Activated naive CD8-positive, alpha-beta T cell treated with anti-CD3 and anti-CD28 coated beads, Interleukin-2, amount 50 U/mL, for 24 hours (primary cell): Measurements from ENCODE around the gene RYR3.

Experiments used
- ATAC-seq: fragments of 150-1000 bp; cut with Tn5 transposase; one replicate; pipeline ENCODE4 v1.10.0; 2021
- DNase-seq: peaks from one replicate; pipeline ENCODE4 v3.0.0; 2021
- H3K27ac Mint-ChIP-seq: one replicate; pipeline ENCODE4 v1.8.0; 2021; ENCODE audit warnings: mild to moderate bottlenecking, mixed read lengths
- H3K27me3 Mint-ChIP-seq: one replicate; pipeline ENCODE4 v1.8.0; 2021; ENCODE audit warnings: mixed read lengths
- H3K36me3 Mint-ChIP-seq: one replicate; pipeline ENCODE4 v1.8.0; 2021; ENCODE audit warnings: low read depth, mixed read lengths
- H3K4me1 Mint-ChIP-seq: one replicate; pipeline ENCODE4 v1.8.0; 2021; ENCODE audit warnings: mixed read lengths
- H3K4me3 Mint-ChIP-seq: one replicate; pipeline ENCODE4 v1.8.0; 2021; ENCODE audit warnings: mild to moderate bottlenecking, moderate library complexity, mixed read lengths
- H3K9me3 Mint-ChIP-seq: one replicate; pipeline ENCODE4 v1.8.0; 2021; ENCODE audit warnings: mixed read lengths

The RYR3 gene

DNA sequence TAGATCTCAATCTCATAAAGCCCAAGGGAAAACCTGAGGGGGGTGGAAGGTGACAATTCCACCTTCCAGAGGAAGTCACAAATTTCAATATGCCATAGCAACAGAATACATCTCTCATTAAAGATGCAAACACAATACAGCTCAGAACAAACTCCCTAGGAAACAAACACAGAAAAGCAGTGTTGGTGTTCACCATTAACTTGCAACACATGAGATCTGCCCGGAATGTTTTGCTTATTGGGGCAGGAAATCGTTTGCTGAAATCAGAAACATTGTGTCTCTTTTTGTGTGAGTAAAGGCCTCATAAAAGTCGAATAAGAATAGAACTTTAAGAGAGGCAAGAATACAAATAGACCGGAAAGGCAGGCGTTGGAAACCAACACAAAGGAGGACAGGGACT is 5.8 kb upstream of the RYR3 start:
- DNase-seq = no peak
- H3K9me3 Mint-ChIP-seq = no peaks in the 10 kb centered on the region
- H3K36me3 Mint-ChIP-seq = no peaks in the 10 kb centered on the region
- H3K4me3 Mint-ChIP-seq = no peak overlapping the region
- H3K27ac Mint-ChIP-seq = no peak overlapping the region
- H3K4me1 Mint-ChIP-seq = no peaks in the 10 kb centered on the region
- no peak for ATAC-seq
- H3K27me3 Mint-ChIP-seq = peaks cover 23% of the 10 kb centered on the region

GRCh38 chr15:33309602-33310276 is 1.0 kb upstream of the RYR3 start:
- DNase-seq (no peak), ATAC-seq (no peak)
- H3K4me3 Mint-ChIP-seq = no peak overlapping the region
- no peaks in the 10 kb centered on the region for H3K9me3 Mint-ChIP-seq
- H3K4me1 Mint-ChIP-seq = peaks cover 5% of the 10 kb centered on the region
- H3K36me3 Mint-ChIP-seq = no peaks in the 10 kb centered on the region
- H3K27ac Mint-ChIP-seq = no peak overlapping the region
- H3K27me3 Mint-ChIP-seq = peaks cover 39% of the 10 kb centered on the region

DNA sequence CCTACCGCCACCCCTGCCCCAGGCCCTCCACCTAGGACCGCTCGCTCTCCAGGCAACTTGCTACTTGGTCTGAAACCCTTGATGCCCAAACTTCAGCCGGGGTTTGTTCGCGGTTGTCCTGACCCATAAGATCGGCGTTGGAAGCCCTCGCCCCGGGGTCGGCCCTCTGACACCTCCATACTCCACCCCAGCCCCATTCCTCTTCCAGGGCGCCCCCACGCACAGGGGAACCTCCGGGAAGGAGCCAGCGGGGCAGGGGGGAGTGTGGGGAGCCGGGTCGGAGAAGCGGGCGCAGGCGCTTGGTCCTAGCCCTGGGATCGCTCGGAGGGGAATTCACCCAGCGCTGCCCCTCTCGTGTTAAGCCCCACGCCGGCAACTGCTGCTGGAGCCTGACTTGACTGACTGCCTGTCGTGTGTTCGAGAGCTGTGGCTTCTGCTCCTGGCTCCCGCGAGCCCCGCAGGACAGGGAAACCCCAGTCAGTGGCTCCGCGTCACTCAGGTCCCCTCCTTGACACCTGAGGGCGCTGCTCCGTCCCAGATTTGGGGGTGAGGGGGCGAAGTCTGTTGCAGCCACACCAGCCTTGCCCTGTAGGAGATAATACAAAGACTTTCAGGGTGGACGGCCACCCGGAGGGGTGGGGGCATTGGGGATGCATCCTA is 675 bp downstream of the RYR3 start:
- H3K4me3 Mint-ChIP-seq = no peak overlapping the region
- no peaks in the 10 kb centered on the region for H3K36me3 Mint-ChIP-seq
- DNase-seq (no peak), ATAC-seq (no peak)
- peaks cover 33% of the 10 kb centered on the region for H3K27me3 Mint-ChIP-seq
- no peak overlapping the region for H3K27ac Mint-ChIP-seq
- peaks cover 5% of the 10 kb centered on the region for H3K4me1 Mint-ChIP-seq
- H3K9me3 Mint-ChIP-seq = no peaks in the 10 kb centered on the region

GRCh38 chr15:33313491-33313890 is 2.7 kb downstream of the RYR3 start:
- no peak overlapping the region for H3K27ac Mint-ChIP-seq
- H3K4me1 Mint-ChIP-seq = peaks cover 5% of the 10 kb centered on the region
- H3K9me3 Mint-ChIP-seq = no peaks in the 10 kb centered on the region
- H3K4me3 Mint-ChIP-seq = no peak overlapping the region
- no peaks in the 10 kb centered on the region for H3K36me3 Mint-ChIP-seq
- ATAC-seq = no peak
- peaks cover 33% of the 10 kb centered on the region for H3K27me3 Mint-ChIP-seq
- DNase-seq = no peak

GRCh38 chr15:33314069-33314468 is 3.3 kb downstream of the RYR3 start:
- Mint-ChIP-seq H3K4me1 (peaks cover 5% of the 10 kb centered on the region), H3K9me3 (no peaks in the 10 kb centered on the region), H3K27me3 (peaks cover 32% of the 10 kb centered on the region), H3K36me3 (no peaks in the 10 kb centered on the region), H3K27ac (no peak overlapping the region), H3K4me3 (no peak overlapping the region)
- DNase-seq = no peak
- ATAC-seq = no peak

- Mint-ChIP-seq H3K27ac (no peak overlapping the region), H3K36me3 (no peaks in the 10 kb centered on the region), H3K9me3 (no peaks in the 10 kb centered on the region), H3K27me3 (peaks cover 23% of the 10 kb centered on the region), H3K4me1 (peaks cover 5% of the 10 kb centered on the region), H3K4me3 (no peak overlapping the region)
- DNase-seq = no peak
- no peak for ATAC-seq
These were observed 4.3 kb downstream of the RYR3 start for GRCh38 chr15:33315044-33315443.

DNA sequence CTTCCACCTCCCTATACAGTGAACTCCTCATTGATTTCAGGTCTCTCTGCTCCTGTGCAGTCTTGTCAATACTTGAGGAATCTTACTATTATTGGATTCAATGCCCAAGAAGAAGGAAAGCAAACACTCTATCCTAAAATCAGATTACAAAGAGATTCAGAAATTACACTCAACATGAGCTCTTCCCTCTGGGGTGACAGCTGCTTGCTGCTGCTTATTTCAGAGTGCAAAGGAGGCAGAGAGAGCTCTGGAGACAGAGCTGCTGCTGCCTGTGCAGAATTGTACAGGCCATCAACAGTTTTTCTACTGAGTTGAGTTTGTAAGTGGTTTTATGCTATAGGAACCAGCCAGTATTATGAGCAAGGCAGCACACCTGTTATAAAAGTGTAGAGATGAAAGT is 7.1 kb downstream of the RYR3 start:
- Mint-ChIP-seq H3K4me3 (no peak overlapping the region), H3K27ac (no peak overlapping the region), H3K9me3 (no peaks in the 10 kb centered on the region), H3K36me3 (no peaks in the 10 kb centered on the region), H3K27me3 (peaks cover 3% of the 10 kb centered on the region), H3K4me1 (no peaks in the 10 kb centered on the region)
- DNase-seq = no peak
- no peak for ATAC-seq

- Mint-ChIP-seq H3K9me3 (no peaks in the 10 kb centered on the region), H3K4me1 (peaks cover 11% of the 10 kb centered on the region), H3K27me3 (no peaks in the 10 kb centered on the region), H3K4me3 (no peak overlapping the region), H3K27ac (no peak overlapping the region), H3K36me3 (no peaks in the 10 kb centered on the region)
- DNase-seq (no peak), ATAC-seq (no peak)
These were observed 9.2 kb downstream of the RYR3 start for GRCh38 chr15:33320017-33320416.

DNA sequence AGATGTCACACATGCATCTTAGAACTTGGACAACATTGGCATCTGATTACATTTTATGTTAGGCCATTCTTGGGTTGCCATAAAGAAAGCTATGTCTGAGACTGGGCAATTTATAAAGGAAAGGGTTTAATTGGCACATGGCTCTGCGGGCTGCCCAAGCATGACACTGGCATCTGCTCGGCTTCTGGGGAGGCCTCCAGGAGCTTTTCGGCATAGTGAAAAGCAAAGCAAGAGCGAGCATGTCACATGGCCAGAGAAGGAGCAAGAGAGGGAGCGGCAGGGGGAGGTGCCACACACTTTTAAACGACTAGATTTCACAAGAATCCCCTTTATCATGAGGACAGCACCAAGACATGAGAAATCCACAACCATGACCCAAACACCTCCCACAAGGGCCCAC is 11.3 kb downstream of the RYR3 start:
- Mint-ChIP-seq H3K9me3 (no peaks in the 10 kb centered on the region), H3K4me3 (no peak overlapping the region), H3K27me3 (peaks cover 5% of the 10 kb centered on the region), H3K4me1 (peaks cover 11% of the 10 kb centered on the region), H3K36me3 (no peaks in the 10 kb centered on the region), H3K27ac (no peak overlapping the region)
- no peak for ATAC-seq
- no peak for DNase-seq

DNA sequence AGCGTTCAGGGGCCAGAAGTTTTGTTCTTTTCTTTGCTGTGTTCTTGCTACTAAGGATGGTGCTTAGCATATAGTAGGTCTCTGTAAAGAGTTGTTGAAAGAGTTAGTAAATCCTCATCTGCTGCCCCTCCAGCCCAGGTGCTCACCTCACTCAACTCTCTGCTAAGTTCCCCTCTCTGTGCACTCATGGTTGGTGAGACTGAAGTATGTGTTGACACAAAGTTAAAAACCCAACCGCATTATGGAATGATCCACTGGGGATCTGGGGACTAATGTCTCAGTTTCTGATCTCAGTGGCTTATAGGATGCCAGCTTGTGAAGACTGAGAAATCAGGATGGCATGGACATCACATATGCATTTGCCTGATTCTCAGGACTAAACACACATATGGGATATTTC is 13.8 kb downstream of the RYR3 start:
- Mint-ChIP-seq H3K27me3 (peaks cover 12% of the 10 kb centered on the region), H3K4me1 (peaks cover 11% of the 10 kb centered on the region), H3K9me3 (no peaks in the 10 kb centered on the region), H3K27ac (no peak overlapping the region), H3K4me3 (no peak overlapping the region), H3K36me3 (no peaks in the 10 kb centered on the region)
- no peak for DNase-seq
- ATAC-seq = no peak

DNA sequence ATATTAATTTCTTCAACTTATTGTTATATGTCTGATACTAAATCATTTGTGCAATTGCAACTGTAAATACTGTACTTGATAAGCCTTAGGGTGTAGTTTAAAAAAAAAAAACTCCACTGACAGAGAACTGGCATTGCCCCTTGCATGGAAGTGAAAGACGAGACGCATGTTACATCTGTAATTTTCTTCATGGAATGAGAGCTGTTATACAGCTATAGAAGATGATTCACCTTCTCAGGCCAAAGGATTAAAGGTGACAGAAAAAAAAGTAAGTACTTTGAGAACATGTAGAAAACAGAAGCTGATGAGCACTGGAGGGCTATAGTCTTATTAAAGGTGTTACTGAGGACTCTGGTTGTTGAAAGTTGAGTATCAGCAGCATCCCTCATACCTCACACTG is 16.1 kb downstream of the RYR3 start:
- no peaks in the 10 kb centered on the region for H3K9me3 Mint-ChIP-seq
- no peaks in the 10 kb centered on the region for H3K36me3 Mint-ChIP-seq
- DNase-seq (no peak), ATAC-seq (no peak)
- peaks cover 23% of the 10 kb centered on the region for H3K27me3 Mint-ChIP-seq
- no peak overlapping the region for H3K4me3 Mint-ChIP-seq
- no peak overlapping the region for H3K27ac Mint-ChIP-seq
- H3K4me1 Mint-ChIP-seq = peaks cover 11% of the 10 kb centered on the region

DNA sequence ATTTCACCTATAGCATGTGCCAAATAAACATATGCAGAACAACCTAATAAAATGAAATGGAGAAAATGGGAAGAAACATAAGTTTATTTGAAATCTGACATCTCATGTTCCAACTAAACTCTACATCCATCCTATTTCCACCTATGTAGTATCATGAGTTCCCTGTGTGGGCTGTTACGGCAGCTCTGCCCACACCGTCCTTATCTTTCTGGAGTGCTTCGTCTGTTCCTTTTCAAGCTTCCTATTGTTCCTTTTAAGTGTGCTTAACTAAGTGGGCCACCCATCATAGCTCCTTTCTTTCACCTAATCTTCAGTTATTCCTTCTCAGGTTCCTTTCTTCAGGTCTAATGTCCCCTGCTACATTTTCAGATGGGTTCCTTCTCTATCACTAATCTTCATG is 17.3 kb downstream of the RYR3 start:
- H3K4me1 Mint-ChIP-seq = peaks cover 10% of the 10 kb centered on the region
- peaks cover 29% of the 10 kb centered on the region for H3K27me3 Mint-ChIP-seq
- H3K4me3 Mint-ChIP-seq = no peak overlapping the region
- DNase-seq (no peak), ATAC-seq (no peak)
- H3K9me3 Mint-ChIP-seq = no peaks in the 10 kb centered on the region
- H3K36me3 Mint-ChIP-seq = no peaks in the 10 kb centered on the region
- H3K27ac Mint-ChIP-seq = no peak overlapping the region

- ATAC-seq = no peak
- Mint-ChIP-seq H3K4me1 (no peaks in the 10 kb centered on the region), H3K9me3 (no peaks in the 10 kb centered on the region), H3K27me3 (peaks cover 36% of the 10 kb centered on the region), H3K4me3 (no peak overlapping the region), H3K36me3 (no peaks in the 10 kb centered on the region), H3K27ac (no peak overlapping the region)
- no peak for DNase-seq
These were observed 18.7 kb downstream of the RYR3 start for GRCh38 chr15:33329457-33329856.

GRCh38 chr15:33330931-33331330 is 20.2 kb downstream of the RYR3 start:
- Mint-ChIP-seq H3K4me3 (no peak overlapping the region), H3K4me1 (no peaks in the 10 kb centered on the region), H3K27me3 (peaks cover 42% of the 10 kb centered on the region), H3K27ac (no peak overlapping the region), H3K9me3 (no peaks in the 10 kb centered on the region), H3K36me3 (no peaks in the 10 kb centered on the region)
- DNase-seq (no peak), ATAC-seq (no peak)

DNA sequence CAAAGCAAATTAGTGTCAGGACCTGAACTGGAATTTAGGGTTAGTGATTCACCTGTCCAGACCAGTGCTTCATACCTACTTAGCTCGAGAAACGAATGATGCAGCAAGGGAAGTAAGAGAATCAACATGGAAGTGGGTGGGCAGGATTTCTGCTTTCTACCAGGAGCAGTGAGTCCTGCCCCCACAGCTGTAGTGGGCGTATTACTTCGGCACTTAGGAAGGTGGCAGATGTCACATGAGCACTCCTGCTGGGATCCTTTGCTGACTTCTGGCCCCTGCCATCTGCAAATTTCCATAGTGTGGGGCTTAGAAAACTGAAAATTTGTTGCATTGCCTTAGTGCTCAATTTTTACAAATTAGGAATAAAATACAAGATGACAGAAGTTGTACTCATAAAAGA is 31.2 kb downstream of the RYR3 start:
- Mint-ChIP-seq H3K27ac (no peak overlapping the region), H3K27me3 (no peaks in the 10 kb centered on the region), H3K4me1 (no peaks in the 10 kb centered on the region), H3K4me3 (no peak overlapping the region), H3K9me3 (no peaks in the 10 kb centered on the region), H3K36me3 (no peaks in the 10 kb centered on the region)
- ATAC-seq (no peak), DNase-seq (no peak)

GRCh38 chr15:33343275-33343674 is 32.5 kb downstream of the RYR3 start:
- Mint-ChIP-seq H3K27ac (no peak overlapping the region), H3K4me1 (no peaks in the 10 kb centered on the region), H3K9me3 (no peaks in the 10 kb centered on the region), H3K4me3 (no peak overlapping the region), H3K27me3 (no peaks in the 10 kb centered on the region), H3K36me3 (no peaks in the 10 kb centered on the region)
- ATAC-seq (no peak), DNase-seq (no peak)
